Measurements from ENCODE around the gene AGPAT1.

AGPAT1 gene

GRCh38 chr6:32137454-32137853 is 38.4 kb downstream of the AGPAT1 start:
- H3K27me3 ChIP-seq (replicated peaks; ENCODE audit: control insufficient read depth, insufficient read depth, low read length): no peaks in the 10 kb centered on the region
- DNase-seq (ENCODE audit: low read depth): no peak
- no peak overlapping the region for H3K4me3 ChIP-seq (ENCODE audit: low read length)
- H3K9me3 ChIP-seq (ENCODE audit: control insufficient read depth, low read length): no peaks in the 10 kb centered on the region
- peaks cover 10% of the 10 kb centered on the region for H3K4me1 ChIP-seq (ENCODE audit: control insufficient read depth, insufficient read depth, low read length)
- H3K36me3 ChIP-seq (ENCODE audit: control insufficient read depth, insufficient read depth, low read length, severe bottlenecking): no peaks in the 10 kb centered on the region
- H3K9ac ChIP-seq (ENCODE audit: low read length): no peak overlapping the region

DNA sequence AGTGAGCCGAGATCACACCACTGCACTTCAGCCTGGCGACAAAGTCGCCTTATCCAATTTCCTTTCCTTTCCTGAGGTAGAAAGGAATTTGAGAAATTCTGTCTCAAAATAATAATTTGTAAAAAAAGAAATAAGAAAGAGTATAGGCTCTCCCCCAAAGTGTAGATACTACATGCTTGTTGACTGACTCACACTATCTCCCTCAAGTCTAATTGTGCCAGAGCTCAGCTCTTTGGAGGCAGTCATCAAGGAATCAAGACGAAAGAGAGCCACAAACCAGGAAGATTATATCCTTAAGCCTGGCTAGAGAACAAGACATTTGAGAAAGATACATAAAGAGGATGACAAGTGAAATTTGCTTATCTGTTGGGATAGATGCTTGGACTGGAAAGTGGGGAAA is 42.1 kb downstream of the AGPAT1 start:
- Histone ChIP-seq H3K4me3 (ENCODE audit: low read length) (no peak overlapping the region), H3K9me3 (ENCODE audit: control insufficient read depth, low read length) (no peaks in the 10 kb centered on the region), H3K4me1 (ENCODE audit: control insufficient read depth, insufficient read depth, low read length) (peaks cover 9% of the 10 kb centered on the region)

GRCh38 chr6:32132110-32132509 is 43.8 kb downstream of the AGPAT1 start:
- no peaks in the 10 kb centered on the region for H3K27me3 ChIP-seq (replicated peaks; ENCODE audit: control insufficient read depth, insufficient read depth, low read length)
- H3K36me3 ChIP-seq (ENCODE audit: control insufficient read depth, insufficient read depth, low read length, severe bottlenecking): no peaks in the 10 kb centered on the region
- H3K9me3 ChIP-seq (ENCODE audit: control insufficient read depth, low read length): no peaks in the 10 kb centered on the region
- H3K4me1 ChIP-seq (ENCODE audit: control insufficient read depth, insufficient read depth, low read length): peaks cover 18% of the 10 kb centered on the region
- H3K9ac ChIP-seq (ENCODE audit: low read length): no peak overlapping the region
- no peak for DNase-seq (ENCODE audit: low read depth)
- no peak overlapping the region for H3K4me3 ChIP-seq (ENCODE audit: low read length)

More for the DNA sequence above, 42.1 kb downstream of the AGPAT1 start:
- Histone ChIP-seq H3K27me3 (replicated peaks; ENCODE audit: control insufficient read depth, insufficient read depth, low read length) (no peaks in the 10 kb centered on the region), H3K9ac (ENCODE audit: low read length) (no peak overlapping the region), H3K36me3 (ENCODE audit: control insufficient read depth, insufficient read depth, low read length, severe bottlenecking) (no peaks in the 10 kb centered on the region)
- DNase-seq (ENCODE audit: low read depth): no peak

DNA sequence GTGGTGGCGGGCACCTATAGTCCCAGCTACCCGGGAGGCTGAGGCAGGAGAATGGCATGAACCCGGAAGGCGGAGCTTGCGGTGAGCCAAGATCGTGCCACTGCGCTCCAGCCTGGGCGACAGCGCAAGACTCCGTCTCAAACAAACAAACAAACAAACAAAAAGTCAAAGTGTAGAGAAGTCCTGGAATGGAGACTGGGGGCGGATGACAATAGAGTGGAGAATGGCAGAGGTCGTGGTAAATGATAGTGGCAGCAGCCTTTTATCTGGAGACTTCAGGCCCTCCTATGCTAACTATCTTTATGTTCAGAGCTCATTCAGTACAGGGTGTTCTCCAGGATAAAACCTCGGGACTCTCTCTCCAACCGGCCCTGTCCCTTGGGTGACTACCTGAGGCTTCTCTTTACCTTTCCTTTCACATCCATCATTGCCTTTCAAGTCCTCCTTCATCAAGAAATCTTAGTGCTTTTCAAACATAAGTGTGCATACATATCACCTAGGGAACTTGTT is 44.4 kb downstream of the AGPAT1 start:
- no peak for DNase-seq (ENCODE audit: low read depth)
- no peak overlapping the region for H3K9ac ChIP-seq (ENCODE audit: low read length)
- no peak overlapping the region for H3K4me3 ChIP-seq (ENCODE audit: low read length)

DNA sequence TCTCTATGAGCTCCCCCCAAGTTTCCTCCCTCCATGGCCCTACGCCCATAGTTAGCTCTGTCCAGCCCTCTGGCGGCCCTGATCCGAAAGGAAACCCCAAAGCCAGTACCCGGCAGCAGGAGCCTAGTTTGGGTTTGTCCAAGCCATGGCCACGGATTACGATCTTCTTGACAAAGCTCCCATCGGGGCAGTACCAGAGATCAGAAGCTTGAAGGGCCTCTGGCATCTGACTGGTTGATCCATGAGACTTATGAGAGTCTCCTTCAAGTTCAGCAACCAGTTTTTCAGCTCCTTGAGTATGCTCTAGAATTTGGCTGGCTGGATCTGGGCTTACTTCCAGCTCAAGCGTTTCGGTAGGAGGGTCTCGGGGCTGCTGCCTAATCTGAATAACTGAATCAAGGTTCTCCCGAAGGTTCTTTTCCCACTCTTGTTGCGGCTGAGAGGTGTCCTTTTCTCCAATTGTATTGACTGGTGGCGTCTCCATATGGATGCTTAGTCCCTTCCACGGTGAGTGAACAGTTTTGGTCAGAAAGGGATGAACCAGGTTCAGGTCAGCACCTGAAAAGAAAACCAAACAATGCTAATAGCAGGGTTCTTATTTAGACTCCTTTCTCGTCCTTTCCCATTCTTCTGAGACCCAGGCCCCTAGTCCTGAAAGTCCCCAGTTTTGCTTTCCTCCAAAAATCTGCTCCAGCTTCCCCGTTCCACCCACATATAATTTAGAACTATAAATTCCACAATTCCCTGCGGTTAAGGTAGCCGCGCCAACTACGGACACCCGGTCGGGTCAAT is 46.4 kb downstream of the AGPAT1 start:
- Histone ChIP-seq H3K9me3 (ENCODE audit: control insufficient read depth, low read length) (no peaks in the 10 kb centered on the region), H3K36me3 (ENCODE audit: control insufficient read depth, insufficient read depth, low read length, severe bottlenecking) (peaks cover 18% of the 10 kb centered on the region), H3K4me1 (ENCODE audit: control insufficient read depth, insufficient read depth, low read length) (peaks cover 22% of the 10 kb centered on the region), H3K27me3 (replicated peaks; ENCODE audit: control insufficient read depth, insufficient read depth, low read length) (no peaks in the 10 kb centered on the region), H3K9ac (ENCODE audit: low read length) (peak overlapping the region; percentile 85), H3K4me3 (ENCODE audit: low read length) (peak overlapping the region; percentile 99)
- DNase-seq (ENCODE audit: low read depth): no peak

More for the DNA sequence above, 44.4 kb downstream of the AGPAT1 start:
- no peaks in the 10 kb centered on the region for H3K9me3 ChIP-seq (ENCODE audit: control insufficient read depth, low read length)
- H3K36me3 ChIP-seq (ENCODE audit: control insufficient read depth, insufficient read depth, low read length, severe bottlenecking): no peaks in the 10 kb centered on the region
- H3K4me1 ChIP-seq (ENCODE audit: control insufficient read depth, insufficient read depth, low read length): peaks cover 22% of the 10 kb centered on the region
- no peaks in the 10 kb centered on the region for H3K27me3 ChIP-seq (replicated peaks; ENCODE audit: control insufficient read depth, insufficient read depth, low read length)

DNA sequence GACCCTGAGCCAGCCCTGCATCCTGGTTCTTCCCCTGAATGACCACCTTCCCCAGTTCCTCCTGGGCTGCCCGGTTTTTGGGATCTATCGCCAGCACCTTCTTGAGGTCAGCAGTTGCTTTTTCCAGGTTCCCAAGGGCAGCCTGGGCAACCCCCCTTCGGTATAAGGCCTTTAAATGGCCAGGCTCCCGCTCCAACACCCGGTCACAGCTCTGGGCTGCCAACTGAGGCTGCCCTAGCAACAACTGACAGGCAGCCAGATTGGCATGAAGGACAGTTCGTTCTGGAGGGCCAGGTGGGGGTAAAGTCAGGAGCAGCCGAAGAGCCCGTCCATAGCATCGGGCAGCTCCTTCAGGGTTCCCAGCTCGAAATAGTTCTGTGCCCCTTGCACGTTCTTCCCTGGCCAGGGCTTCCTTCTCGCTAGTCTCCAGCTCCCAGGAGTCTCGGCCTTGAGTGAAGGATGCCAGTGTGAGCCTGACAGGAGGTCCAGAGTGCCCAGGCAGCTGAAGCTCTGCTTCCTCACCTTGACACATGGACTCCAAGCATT is 47.1 kb downstream of the AGPAT1 start:
- Histone ChIP-seq H3K27me3 (replicated peaks; ENCODE audit: control insufficient read depth, insufficient read depth, low read length) (no peaks in the 10 kb centered on the region), H3K4me1 (ENCODE audit: control insufficient read depth, insufficient read depth, low read length) (peaks cover 22% of the 10 kb centered on the region), H3K36me3 (ENCODE audit: control insufficient read depth, insufficient read depth, low read length, severe bottlenecking) (peaks cover 25% of the 10 kb centered on the region), H3K9me3 (ENCODE audit: control insufficient read depth, low read length) (no peaks in the 10 kb centered on the region), H3K9ac (ENCODE audit: low read length) (peak overlapping the region; percentile 85), H3K4me3 (ENCODE audit: low read length) (peak overlapping the region; percentile 99)
- DNase-seq (ENCODE audit: low read depth): no peak

- no peaks in the 10 kb centered on the region for H3K9me3 ChIP-seq (ENCODE audit: control insufficient read depth, low read length)
- H3K4me3 ChIP-seq (ENCODE audit: low read length): peak within 1 kb of the TSS; percentile 99
- H3K27me3 ChIP-seq (replicated peaks; ENCODE audit: control insufficient read depth, insufficient read depth, low read length): no peaks in the 10 kb centered on the region
- H3K36me3 ChIP-seq (ENCODE audit: control insufficient read depth, insufficient read depth, low read length, severe bottlenecking): peaks cover 33% of the 10 kb centered on the region
- peaks cover 22% of the 10 kb centered on the region for H3K4me1 ChIP-seq (ENCODE audit: control insufficient read depth, insufficient read depth, low read length)
- H3K9ac ChIP-seq (ENCODE audit: low read length): peak within 1 kb of the TSS; percentile 100
- DNase-seq (ENCODE audit: low read depth): peak; percentile 100
Measured at GRCh38 chr6:32127717-32128592, 47.9 kb downstream of the AGPAT1 start, which contains the start of gene ATF6B. Gene ATF6B (minus strand): TSS chr6:32128246. CDS start chr6:32128207, 39 bp downstream.

GRCh38 chr6:32127409-32127716 is 48.5 kb downstream of the AGPAT1 start:
- peak overlapping the region; percentile 99 for H3K4me3 ChIP-seq (ENCODE audit: low read length)

DNA sequence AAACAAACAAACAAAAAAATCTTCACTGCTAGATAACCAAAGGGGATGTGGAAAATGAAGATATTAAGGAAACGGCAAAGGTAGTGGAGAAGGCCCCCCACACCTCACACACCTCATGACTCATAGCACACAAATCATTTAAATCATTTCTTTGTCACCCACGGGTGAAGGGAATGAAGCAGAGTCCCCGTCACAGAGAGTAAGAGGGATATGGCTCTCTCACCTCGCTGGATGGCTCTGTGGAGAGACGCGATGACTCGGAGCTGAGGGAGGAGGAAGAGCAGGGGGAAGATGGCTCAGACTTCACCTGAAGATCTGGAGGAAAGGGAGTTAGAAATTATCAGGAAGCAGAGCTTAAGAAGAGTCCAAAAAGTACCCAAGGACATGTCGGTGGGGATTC is 49.0 kb downstream of the AGPAT1 start:
- Histone ChIP-seq H3K27me3 (replicated peaks; ENCODE audit: control insufficient read depth, insufficient read depth, low read length) (no peaks in the 10 kb centered on the region), H3K9ac (ENCODE audit: low read length) (peak overlapping the region; percentile 100), H3K4me3 (ENCODE audit: low read length) (peak overlapping the region; percentile 99), H3K4me1 (ENCODE audit: control insufficient read depth, insufficient read depth, low read length) (peaks cover 22% of the 10 kb centered on the region), H3K9me3 (ENCODE audit: control insufficient read depth, low read length) (no peaks in the 10 kb centered on the region), H3K36me3 (ENCODE audit: control insufficient read depth, insufficient read depth, low read length, severe bottlenecking) (peaks cover 39% of the 10 kb centered on the region)
- DNase-seq (ENCODE audit: low read depth): no peak

More at GRCh38 chr6:32127409-32127716, 48.5 kb downstream of the AGPAT1 start:
- peaks cover 22% of the 10 kb centered on the region for H3K4me1 ChIP-seq (ENCODE audit: control insufficient read depth, insufficient read depth, low read length)
- no peaks in the 10 kb centered on the region for H3K9me3 ChIP-seq (ENCODE audit: control insufficient read depth, low read length)
- no peaks in the 10 kb centered on the region for H3K27me3 ChIP-seq (replicated peaks; ENCODE audit: control insufficient read depth, insufficient read depth, low read length)
- H3K9ac ChIP-seq (ENCODE audit: low read length): peak overlapping the region; percentile 100
- H3K36me3 ChIP-seq (ENCODE audit: control insufficient read depth, insufficient read depth, low read length, severe bottlenecking): peaks cover 36% of the 10 kb centered on the region
- DNase-seq (ENCODE audit: low read depth): no peak

GRCh38 chr6:32123681-32124080 is 52.2 kb downstream of the AGPAT1 start:
- Histone ChIP-seq H3K4me3 (ENCODE audit: low read length) (no peak overlapping the region), H3K9ac (ENCODE audit: low read length) (no peak overlapping the region), H3K27me3 (replicated peaks; ENCODE audit: control insufficient read depth, insufficient read depth, low read length) (no peaks in the 10 kb centered on the region), H3K4me1 (ENCODE audit: control insufficient read depth, insufficient read depth, low read length) (peaks cover 16% of the 10 kb centered on the region), H3K36me3 (ENCODE audit: control insufficient read depth, insufficient read depth, low read length, severe bottlenecking) (peaks cover 59% of the 10 kb centered on the region), H3K9me3 (ENCODE audit: control insufficient read depth, low read length) (no peaks in the 10 kb centered on the region)
- no peak for DNase-seq (ENCODE audit: low read depth)

DNA sequence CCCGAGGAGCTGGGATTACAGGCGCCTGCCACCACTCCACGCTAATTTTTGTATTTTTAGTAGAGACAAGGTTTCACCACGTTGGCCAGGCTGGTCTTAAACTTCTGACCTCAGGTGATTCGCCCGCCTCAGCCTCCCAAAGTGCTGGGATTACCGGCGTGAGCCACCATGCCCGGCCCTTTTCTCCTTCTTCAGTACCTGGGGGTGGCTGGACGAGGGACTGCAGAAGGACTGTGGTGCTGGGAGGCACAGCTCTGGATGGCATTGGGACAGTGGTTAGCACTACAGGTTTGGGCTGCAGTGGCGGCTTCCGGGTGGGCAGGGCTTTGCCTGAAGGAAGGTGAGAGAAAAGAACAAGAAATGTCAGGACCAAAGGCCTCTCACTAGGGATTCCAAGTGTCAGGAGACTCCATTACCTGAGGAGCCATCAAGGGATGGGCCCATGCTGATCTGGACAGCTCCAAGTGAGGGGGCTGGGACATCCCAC is 55.3 kb downstream of the AGPAT1 start:
- no peak for DNase-seq (ENCODE audit: low read depth)
- Histone ChIP-seq H3K36me3 (ENCODE audit: control insufficient read depth, insufficient read depth, low read length, severe bottlenecking) (peaks cover 79% of the 10 kb centered on the region), H3K9ac (ENCODE audit: low read length) (no peak overlapping the region)

More for the DNA sequence above, 55.3 kb downstream of the AGPAT1 start:
- H3K4me3 ChIP-seq (ENCODE audit: low read length): no peak overlapping the region
- peaks cover 4% of the 10 kb centered on the region for H3K4me1 ChIP-seq (ENCODE audit: control insufficient read depth, insufficient read depth, low read length)
- H3K27me3 ChIP-seq (replicated peaks; ENCODE audit: control insufficient read depth, insufficient read depth, low read length): no peaks in the 10 kb centered on the region
- no peaks in the 10 kb centered on the region for H3K9me3 ChIP-seq (ENCODE audit: control insufficient read depth, low read length)
